GF-D8 (cell line): ENCODE data around the gene SERPINB11.
"Not testable (repeated sequence)": the region's sequence is repeated elsewhere in the genome, so short reads cannot be mapped to it uniquely, and the experiment has no call there.

ENCODE experiments used
- DNase-seq: peaks from one replicate; lab custom pipeline; 2025; lab: John Stamatoyannopoulos, UW

SERPINB11 gene

GRCh38 chr18:63702660-63703059 is at the start of gene SERPINB11:
Gene SERPINB11, plus strand, starts transcription at chr18:63702960. Its CDS starts 7,234 bp downstream, at chr18:63710194.
- DNase-seq, result no peak

- DNase-seq, result not testable (repeated sequence)
Measured at GRCh38 chr18:63658920-63659319, 43.8 kb upstream of the SERPINB11 start.

- not testable (repeated sequence) for DNase-seq
Measured at GRCh38 chr18:63661750-63662149, 41.0 kb upstream of the SERPINB11 start, which contains the start of gene SERPINB3. Gene SERPINB3, minus strand, starts transcription at chr18:63661893. Its CDS starts 677 bp downstream, at chr18:63661216.

- DNase-seq, result no peak
Measured at GRCh38 chr18:63664571-63664970, 38.2 kb upstream of the SERPINB11 start.

GRCh38 chr18:63676526-63677323 is 26.0 kb upstream of the SERPINB11 start:
- DNase-seq, result no peak

GRCh38 chr18:63677500-63678225 is 25.1 kb upstream of the SERPINB11 start:
- DNase-seq, result no peak

- DNase-seq, result no peak
Measured at GRCh38 chr18:63679820-63680606, 22.7 kb upstream of the SERPINB11 start.

GRCh38 chr18:63681449-63682340 is 21.1 kb upstream of the SERPINB11 start:
- DNase-seq, result no peak

GRCh38 chr18:63683152-63683551 is 19.6 kb upstream of the SERPINB11 start:
- DNase-seq, result no peak

- no peak for DNase-seq
Measured at GRCh38 chr18:63683890-63684289, 18.9 kb upstream of the SERPINB11 start.

- DNase-seq, result no peak
Measured at GRCh38 chr18:63684718-63685117, 18.0 kb upstream of the SERPINB11 start.

- no peak for DNase-seq
Measured at GRCh38 chr18:63686871-63687270, 15.9 kb upstream of the SERPINB11 start.

GRCh38 chr18:63689064-63689463 is 13.7 kb upstream of the SERPINB11 start:
- no peak for DNase-seq

GRCh38 chr18:63697097-63697660 is 5.6 kb upstream of the SERPINB11 start:
- DNase-seq, result no peak

GRCh38 chr18:63700501-63700900 is 2.3 kb upstream of the SERPINB11 start:
- no peak for DNase-seq

- DNase-seq, result no peak
Measured at GRCh38 chr18:63701952-63702351, 808 bp upstream of the SERPINB11 start.

- no peak for DNase-seq
Measured at GRCh38 chr18:63705401-63705800, 2.6 kb downstream of the SERPINB11 start.

GRCh38 chr18:63707816-63708215 is 5.1 kb downstream of the SERPINB11 start:
- DNase-seq, result no peak

- no peak for DNase-seq
Measured at GRCh38 chr18:63708650-63709049, 5.9 kb downstream of the SERPINB11 start.

- no peak for DNase-seq
Measured at GRCh38 chr18:63725682-63726480, 23.1 kb downstream of the SERPINB11 start.
